Bronchial epithelial cell (primary cell): ENCODE measurements around the gene NLGN2. TPM values are rescaled to one million over a fixed set of nuclear protein-coding genes. Genes with fewer than 3 reads are reported as not detected.

ENCODE experiments used
- DNase-seq: peaks from one replicate; pipeline ENCODE4 v3.0.0-alpha.2; 2010; ENCODE audit warnings: low read depth
- FAIRE-seq: peaks from 2 replicates; lab custom pipeline; 2011; peaks lifted over from hg19 to GRCh38; lab: Jason Lieb, UNC
- H3K27me3 ChIP-seq: 2 replicates; pipeline ENCODE4 v1.5.1; 2011; ENCODE audit warnings: low read length; ENCODE audit not compliant: control insufficient read depth, insufficient read depth
- H3K36me3 ChIP-seq: 2 replicates; pipeline ENCODE4 v1.5.1; 2011; ENCODE audit warnings: low read length; ENCODE audit not compliant: control insufficient read depth, insufficient read depth
- H3K4me3 ChIP-seq: 2 replicates; pipeline ENCODE4 v1.5.1; 2011; ENCODE audit warnings: mild to moderate bottlenecking, low read depth, low read length, control low read depth
- total RNA-seq: library from RNA; depleted of rRNA; stranded (reverse); fragments of >200 nt; gene quantifications from 2 replicates; pipeline ENCODE4 v1.2.1, GENCODE V29; 2014
- TF ChIP-seq, protein P1 (sequence below): IDR thresholded peaks from 2 replicates; pipeline ENCODE4 v1.5.1; 2011; ENCODE audit warnings: mild to moderate bottlenecking, moderate library complexity, low read length, control low read depth, inconsistent platforms; ENCODE audit not compliant: insufficient read depth, severe bottlenecking

Gene NLGN2
- total RNA-seq, 1 donor from 2014 or later, result 0.79 TPM

DNA sequence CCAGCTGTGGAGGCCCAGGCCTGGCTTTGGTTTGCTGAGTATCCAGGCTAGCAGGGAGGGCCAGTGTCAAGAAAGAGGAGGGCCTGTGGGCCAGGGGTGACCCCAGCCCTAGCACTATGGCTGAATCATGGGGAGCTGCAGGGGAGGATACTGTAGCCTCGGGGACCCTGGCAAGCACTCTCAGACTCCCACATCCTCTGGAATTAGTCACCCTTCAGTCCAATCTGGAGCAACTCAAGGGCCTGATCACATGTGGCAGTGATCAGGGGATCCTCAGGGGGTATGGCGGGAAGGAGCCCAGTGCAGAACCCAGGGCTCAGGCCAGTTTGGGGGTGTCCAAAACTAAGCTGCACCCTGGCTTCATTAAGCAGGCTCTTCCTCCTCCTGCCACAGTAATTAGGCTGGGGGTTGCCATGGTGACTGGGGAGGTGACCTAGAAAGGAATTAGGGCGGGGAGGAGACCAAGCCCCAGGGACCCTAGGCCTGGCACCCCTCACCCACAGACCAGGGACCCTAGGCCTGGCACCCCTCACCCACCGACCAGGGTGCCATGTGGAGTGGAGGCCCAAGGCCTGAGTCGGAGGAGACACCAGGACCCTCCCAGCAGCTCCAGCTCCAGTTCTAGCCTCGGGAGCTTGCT, 5.8 kb downstream of the NLGN2 start:
- FAIRE-seq (no peak), DNase-seq (peak; percentile 49)
- no peaks in the 10 kb centered on the region for H3K27me3 ChIP-seq
- no peak overlapping the region for H3K4me3 ChIP-seq
- no peaks in the 10 kb centered on the region for H3K36me3 ChIP-seq
- TF ChIP-seq, protein P1, sequence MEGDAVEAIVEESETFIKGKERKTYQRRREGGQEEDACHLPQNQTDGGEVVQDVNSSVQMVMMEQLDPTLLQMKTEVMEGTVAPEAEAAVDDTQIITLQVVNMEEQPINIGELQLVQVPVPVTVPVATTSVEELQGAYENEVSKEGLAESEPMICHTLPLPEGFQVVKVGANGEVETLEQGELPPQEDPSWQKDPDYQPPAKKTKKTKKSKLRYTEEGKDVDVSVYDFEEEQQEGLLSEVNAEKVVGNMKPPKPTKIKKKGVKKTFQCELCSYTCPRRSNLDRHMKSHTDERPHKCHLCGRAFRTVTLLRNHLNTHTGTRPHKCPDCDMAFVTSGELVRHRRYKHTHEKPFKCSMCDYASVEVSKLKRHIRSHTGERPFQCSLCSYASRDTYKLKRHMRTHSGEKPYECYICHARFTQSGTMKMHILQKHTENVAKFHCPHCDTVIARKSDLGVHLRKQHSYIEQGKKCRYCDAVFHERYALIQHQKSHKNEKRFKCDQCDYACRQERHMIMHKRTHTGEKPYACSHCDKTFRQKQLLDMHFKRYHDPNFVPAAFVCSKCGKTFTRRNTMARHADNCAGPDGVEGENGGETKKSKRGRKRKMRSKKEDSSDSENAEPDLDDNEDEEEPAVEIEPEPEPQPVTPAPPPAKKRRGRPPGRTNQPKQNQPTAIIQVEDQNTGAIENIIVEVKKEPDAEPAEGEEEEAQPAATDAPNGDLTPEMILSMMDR, result no peak

DNA sequence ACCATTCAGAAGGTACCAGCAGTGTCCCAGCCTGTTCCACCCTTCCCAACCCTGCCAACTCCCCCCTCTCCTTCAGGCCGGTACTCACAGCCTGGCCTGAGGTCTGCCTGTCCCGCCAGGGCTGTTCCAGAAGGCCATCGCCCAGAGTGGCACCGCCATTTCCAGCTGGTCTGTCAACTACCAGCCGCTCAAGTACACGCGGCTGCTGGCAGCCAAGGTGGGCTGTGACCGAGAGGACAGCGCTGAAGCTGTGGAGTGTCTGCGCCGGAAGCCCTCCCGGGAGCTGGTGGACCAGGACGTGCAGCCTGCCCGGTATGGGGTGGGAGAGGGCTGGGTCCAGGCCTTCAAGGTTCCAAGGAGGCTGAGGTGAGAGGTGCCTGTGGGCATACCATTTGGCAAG, 7.2 kb downstream of the NLGN2 start:
- H3K27me3 ChIP-seq, result peaks cover 2% of the 10 kb centered on the region
- DNase-seq (no peak), FAIRE-seq (no peak)
- H3K36me3 ChIP-seq, result no peaks in the 10 kb centered on the region
- H3K4me3 ChIP-seq, result no peak overlapping the region
- TF ChIP-seq, protein P1, result no peak

DNA sequence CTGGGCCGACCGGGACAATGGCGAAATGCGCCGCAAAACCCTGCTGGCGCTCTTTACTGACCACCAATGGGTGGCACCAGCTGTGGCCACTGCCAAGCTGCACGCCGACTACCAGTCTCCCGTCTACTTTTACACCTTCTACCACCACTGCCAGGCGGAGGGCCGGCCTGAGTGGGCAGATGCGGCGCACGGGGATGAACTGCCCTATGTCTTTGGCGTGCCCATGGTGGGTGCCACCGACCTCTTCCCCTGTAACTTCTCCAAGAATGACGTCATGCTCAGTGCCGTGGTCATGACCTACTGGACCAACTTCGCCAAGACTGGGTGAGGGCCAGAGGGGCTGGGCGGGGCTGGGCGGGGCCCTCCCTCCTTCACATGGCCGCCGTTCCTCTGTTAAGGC, 8.1 kb downstream of the NLGN2 start:
- H3K4me3 ChIP-seq, result no peak overlapping the region
- FAIRE-seq (no peak), DNase-seq (no peak)
- H3K27me3 ChIP-seq, result peaks cover 2% of the 10 kb centered on the region
- TF ChIP-seq, protein P1, result no peak
- no peaks in the 10 kb centered on the region for H3K36me3 ChIP-seq

DNA sequence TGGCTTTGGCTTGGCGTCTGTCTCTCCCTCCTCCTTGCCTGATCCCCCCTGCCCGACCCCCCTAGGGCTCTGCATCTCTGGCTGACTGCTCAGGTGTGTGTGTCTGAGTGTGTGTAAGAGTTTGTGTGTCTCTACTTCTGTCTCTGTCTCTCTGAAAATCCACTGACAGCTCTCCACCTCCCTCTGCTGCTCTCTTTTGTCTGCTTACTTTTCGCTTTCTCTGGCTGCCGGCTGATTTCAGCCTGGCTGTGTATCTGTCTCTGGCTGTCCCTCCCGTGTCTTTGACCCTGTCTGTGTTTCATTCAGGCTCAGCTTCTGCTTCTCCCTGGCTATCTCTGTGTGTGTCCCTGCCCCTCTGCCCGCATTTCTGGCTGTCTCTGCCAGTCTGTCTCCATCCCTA, 8.7 kb downstream of the NLGN2 start:
- DNase-seq, result no peak
- Histone ChIP-seq H3K27me3 (peaks cover 2% of the 10 kb centered on the region), H3K36me3 (no peaks in the 10 kb centered on the region), H3K4me3 (no peak overlapping the region)
- FAIRE-seq, result no peak
- TF ChIP-seq, protein P1, result no peak

DNA sequence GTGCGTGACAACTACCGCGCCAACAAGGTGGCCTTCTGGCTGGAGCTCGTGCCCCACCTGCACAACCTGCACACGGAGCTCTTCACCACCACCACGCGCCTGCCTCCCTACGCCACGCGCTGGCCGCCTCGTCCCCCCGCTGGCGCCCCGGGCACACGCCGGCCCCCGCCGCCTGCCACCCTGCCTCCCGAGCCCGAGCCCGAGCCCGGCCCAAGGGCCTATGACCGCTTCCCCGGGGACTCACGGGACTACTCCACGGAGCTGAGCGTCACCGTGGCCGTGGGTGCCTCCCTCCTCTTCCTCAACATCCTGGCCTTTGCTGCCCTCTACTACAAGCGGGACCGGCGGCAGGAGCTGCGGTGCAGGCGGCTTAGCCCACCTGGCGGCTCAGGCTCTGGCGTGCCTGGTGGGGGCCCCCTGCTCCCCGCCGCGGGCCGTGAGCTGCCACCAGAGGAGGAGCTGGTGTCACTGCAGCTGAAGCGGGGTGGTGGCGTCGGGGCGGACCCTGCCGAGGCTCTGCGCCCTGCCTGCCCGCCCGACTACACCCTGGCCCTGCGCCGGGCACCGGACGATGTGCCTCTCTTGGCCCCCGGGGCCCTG, 9.5 kb downstream of the NLGN2 start:
- H3K36me3 ChIP-seq, result no peaks in the 10 kb centered on the region
- H3K27me3 ChIP-seq, result peaks cover 2% of the 10 kb centered on the region
- DNase-seq (no peak), FAIRE-seq (no peak)
- TF ChIP-seq, protein P1, result no peak
- no peak overlapping the region for H3K4me3 ChIP-seq
